ENCODE results near the gene PRKAR2A.

GRCh38 chr3:48798998-48799397 is 48.7 kb downstream of the PRKAR2A start:
- TF ChIP-seq CTCF (IDR thresholded peaks at IDR 0.05) (no peak), POLR2A (IDR thresholded peaks at IDR 0.05) (no peak), POLR2AphosphoS5 (IDR thresholded peaks at IDR 0.05) (no peak)

Data from upper lobe of left lung (tissue), 4 donors.